Measurements from ENCODE around the gene MTUS2. TPM values are rescaled to one million over a fixed set of nuclear protein-coding genes. Genes with fewer than 3 reads are reported as not detected.

Gene MTUS2
- total and polyA plus RNA-seq, 2 of the 8 experiments (the other 6 are each of a cell fraction or from before 2014, with no cell fraction given) = 0.18 to 0.80 TPM

DNA sequence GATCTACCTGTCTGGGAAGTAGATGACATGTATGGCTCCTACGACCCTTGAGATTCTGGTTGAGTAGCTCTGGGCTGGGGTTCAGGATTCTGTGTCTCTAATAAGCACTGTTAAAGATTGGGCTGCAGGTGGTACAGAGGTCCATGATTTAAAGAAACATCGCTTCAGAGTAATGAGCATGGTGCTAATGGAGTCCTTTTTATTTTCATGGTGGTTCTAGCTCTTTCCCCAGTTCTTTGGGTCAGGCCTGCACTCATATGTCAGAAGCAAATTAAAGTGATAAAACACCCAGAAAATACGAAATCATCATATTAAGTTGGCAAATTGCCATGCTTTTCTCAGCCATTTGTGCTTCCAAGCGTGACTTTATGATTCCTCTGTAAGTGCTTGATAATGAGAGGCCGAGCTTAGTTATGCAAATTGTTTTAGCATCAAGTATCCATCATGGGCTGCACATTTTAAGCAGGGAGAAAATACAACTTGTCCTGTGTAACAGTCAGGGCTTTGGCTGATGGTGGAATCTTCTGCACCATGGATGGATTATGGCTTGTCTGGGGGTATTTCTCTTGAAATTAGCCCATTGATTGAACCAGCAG lies 45.1 kb downstream of the MTUS2 start (continued):
- TF ChIP-seq, protein P1, sequence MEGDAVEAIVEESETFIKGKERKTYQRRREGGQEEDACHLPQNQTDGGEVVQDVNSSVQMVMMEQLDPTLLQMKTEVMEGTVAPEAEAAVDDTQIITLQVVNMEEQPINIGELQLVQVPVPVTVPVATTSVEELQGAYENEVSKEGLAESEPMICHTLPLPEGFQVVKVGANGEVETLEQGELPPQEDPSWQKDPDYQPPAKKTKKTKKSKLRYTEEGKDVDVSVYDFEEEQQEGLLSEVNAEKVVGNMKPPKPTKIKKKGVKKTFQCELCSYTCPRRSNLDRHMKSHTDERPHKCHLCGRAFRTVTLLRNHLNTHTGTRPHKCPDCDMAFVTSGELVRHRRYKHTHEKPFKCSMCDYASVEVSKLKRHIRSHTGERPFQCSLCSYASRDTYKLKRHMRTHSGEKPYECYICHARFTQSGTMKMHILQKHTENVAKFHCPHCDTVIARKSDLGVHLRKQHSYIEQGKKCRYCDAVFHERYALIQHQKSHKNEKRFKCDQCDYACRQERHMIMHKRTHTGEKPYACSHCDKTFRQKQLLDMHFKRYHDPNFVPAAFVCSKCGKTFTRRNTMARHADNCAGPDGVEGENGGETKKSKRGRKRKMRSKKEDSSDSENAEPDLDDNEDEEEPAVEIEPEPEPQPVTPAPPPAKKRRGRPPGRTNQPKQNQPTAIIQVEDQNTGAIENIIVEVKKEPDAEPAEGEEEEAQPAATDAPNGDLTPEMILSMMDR (IDR thresholded peaks at IDR 0.05; ENCODE audit: control extremely low read depth in 1 of 3, insufficient read depth in 1 of 3, low read depth in 1 of 3, low read length in 3 of 3) = no peak
- no peak for TF ChIP-seq KDM1A (IDR thresholded peaks at IDR 0.05; ENCODE audit: borderline replicate concordance, low read length)
